Chondrocyte (in vitro differentiated cells): ENCODE data around the gene THADA. TPM values are rescaled to one million over a fixed set of nuclear protein-coding genes. Genes with fewer than 3 reads are reported as not detected.

ENCODE experiments used
- DNase-seq: peaks from one replicate; pipeline ENCODE4 v3.0.0; 2021; ENCODE audit warnings: mixed read lengths, low spot score
- H3K27ac Mint-ChIP-seq: one replicate; pipeline ENCODE4 v1.8.0; 2021; ENCODE audit warnings: mild to moderate bottlenecking, moderate library complexity, mixed read lengths; ENCODE audit not compliant: unreplicated experiment
- H3K27me3 Mint-ChIP-seq: 2 replicates; pipeline ENCODE4 v1.8.0; 2021; ENCODE audit warnings: low read depth, mixed read lengths
- H3K36me3 Mint-ChIP-seq: 2 replicates; pipeline ENCODE4 v1.8.0; 2021; ENCODE audit warnings: low read depth, mixed read lengths
- H3K4me1 Mint-ChIP-seq: 2 replicates; pipeline ENCODE4 v1.8.0; 2021; ENCODE audit warnings: low read depth, mild to moderate bottlenecking, mixed read lengths
- H3K4me3 Mint-ChIP-seq: one replicate; pipeline ENCODE4 v1.8.0; 2021; ENCODE audit warnings: mild to moderate bottlenecking, moderate library complexity, mixed read lengths; ENCODE audit not compliant: unreplicated experiment
- H3K9me3 Mint-ChIP-seq: 2 replicates; pipeline ENCODE4 v1.8.0; 2021; ENCODE audit warnings: low read depth, mixed read lengths
- total RNA-seq: library from RNA; stranded (reverse); gene quantifications from 3 replicates; pipeline ENCODE4 v1.2.1, GENCODE V29; 2021
- TF ChIP-seq, protein P1 (sequence below): fragments of 200-600 bp; sonication (generic); IDR thresholded peaks from 2 replicates; pipeline ENCODE4 v1.5.0; 2021; ENCODE audit warnings: antibody characterized with exemption, mild to moderate bottlenecking, moderate library complexity

THADA gene
- total RNA-seq, 1 donor from 2014 or later = 28.4 TPM

- Mint-ChIP-seq H3K4me1 (peaks cover 53% of the 10 kb centered on the region), H3K27ac (no peak overlapping the region)
These were observed 240.4 kb downstream of the THADA start for GRCh38 chr2:43355399-43355798.

DNA sequence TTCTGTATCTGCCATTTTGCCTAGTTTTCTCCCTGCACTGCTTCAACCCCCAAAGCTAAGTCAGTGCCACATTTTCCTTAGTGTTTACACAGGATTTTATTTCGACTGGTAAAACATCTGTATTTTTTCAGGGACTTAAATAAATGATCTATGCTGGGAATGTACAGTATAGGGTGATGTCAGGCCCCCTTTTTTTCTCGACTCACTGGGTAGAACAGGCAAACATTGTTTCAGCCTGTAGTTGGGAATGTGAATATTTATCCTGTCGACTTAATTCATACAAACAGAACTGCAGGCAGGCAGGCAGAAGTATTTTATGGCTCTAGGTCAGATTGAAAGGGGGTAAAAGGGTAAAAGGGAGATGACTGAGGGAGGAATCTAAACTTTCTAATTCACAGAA, 245.9 kb downstream of the THADA start:
- no peaks in the 10 kb centered on the region for H3K27me3 Mint-ChIP-seq
- H3K36me3 Mint-ChIP-seq = peaks cover 2% of the 10 kb centered on the region
- peak overlapping the region; percentile 92 for H3K27ac Mint-ChIP-seq
- no peak for DNase-seq
- no peaks in the 10 kb centered on the region for H3K9me3 Mint-ChIP-seq
- peaks cover 73% of the 10 kb centered on the region for H3K4me1 Mint-ChIP-seq
- TF ChIP-seq, protein P1, sequence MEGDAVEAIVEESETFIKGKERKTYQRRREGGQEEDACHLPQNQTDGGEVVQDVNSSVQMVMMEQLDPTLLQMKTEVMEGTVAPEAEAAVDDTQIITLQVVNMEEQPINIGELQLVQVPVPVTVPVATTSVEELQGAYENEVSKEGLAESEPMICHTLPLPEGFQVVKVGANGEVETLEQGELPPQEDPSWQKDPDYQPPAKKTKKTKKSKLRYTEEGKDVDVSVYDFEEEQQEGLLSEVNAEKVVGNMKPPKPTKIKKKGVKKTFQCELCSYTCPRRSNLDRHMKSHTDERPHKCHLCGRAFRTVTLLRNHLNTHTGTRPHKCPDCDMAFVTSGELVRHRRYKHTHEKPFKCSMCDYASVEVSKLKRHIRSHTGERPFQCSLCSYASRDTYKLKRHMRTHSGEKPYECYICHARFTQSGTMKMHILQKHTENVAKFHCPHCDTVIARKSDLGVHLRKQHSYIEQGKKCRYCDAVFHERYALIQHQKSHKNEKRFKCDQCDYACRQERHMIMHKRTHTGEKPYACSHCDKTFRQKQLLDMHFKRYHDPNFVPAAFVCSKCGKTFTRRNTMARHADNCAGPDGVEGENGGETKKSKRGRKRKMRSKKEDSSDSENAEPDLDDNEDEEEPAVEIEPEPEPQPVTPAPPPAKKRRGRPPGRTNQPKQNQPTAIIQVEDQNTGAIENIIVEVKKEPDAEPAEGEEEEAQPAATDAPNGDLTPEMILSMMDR = no peak
- no peak overlapping the region for H3K4me3 Mint-ChIP-seq

More at GRCh38 chr2:43355399-43355798, 240.4 kb downstream of the THADA start:
- TF ChIP-seq, protein P1 = no peak
- no peaks in the 10 kb centered on the region for H3K9me3 Mint-ChIP-seq
- H3K36me3 Mint-ChIP-seq = no peaks in the 10 kb centered on the region
- H3K27me3 Mint-ChIP-seq = no peaks in the 10 kb centered on the region
- no peak for DNase-seq
- no peak overlapping the region for H3K4me3 Mint-ChIP-seq

DNA sequence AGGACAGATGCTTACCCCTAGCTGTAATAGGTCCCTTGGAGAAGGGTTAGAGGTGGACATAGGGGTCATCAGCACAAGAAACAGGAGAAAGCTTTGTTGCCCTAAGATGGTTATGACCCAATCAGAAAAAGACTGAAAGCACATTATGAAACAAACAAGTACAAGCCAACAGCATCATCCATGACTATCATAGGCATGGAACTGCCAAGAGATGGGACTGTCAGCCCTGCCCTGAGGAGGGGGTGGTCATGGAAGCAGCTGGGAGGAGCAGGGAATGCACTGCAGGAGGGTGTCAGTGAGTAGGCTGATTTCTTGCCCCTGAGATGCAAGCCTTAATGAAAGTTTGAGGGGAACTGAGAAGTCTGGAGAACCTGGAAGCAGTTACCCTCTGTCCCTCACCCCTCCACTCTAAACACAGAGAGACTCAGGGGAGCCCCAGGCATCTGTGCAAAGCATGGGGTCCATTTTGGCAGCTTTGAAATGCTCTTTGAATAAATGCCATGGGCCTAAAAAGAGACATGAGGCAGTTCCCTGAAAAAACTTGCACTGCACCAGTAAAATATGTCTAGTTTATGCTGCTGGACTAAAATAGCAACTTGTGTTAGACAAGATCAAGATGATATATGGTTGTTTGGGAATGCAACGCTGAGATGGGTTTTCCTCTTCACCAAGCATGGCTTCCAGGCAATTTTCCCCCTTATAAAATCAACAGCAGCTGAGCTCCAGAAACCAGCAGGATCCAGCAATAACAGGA, 246.8 kb downstream of the THADA start:
- Mint-ChIP-seq H3K27me3 (no peaks in the 10 kb centered on the region), H3K27ac (peak overlapping the region; percentile 92), H3K4me1 (peaks cover 78% of the 10 kb centered on the region), H3K36me3 (peaks cover 2% of the 10 kb centered on the region), H3K9me3 (no peaks in the 10 kb centered on the region), H3K4me3 (no peak overlapping the region)
- TF ChIP-seq, protein P1 = no peak
- no peak for DNase-seq

DNA sequence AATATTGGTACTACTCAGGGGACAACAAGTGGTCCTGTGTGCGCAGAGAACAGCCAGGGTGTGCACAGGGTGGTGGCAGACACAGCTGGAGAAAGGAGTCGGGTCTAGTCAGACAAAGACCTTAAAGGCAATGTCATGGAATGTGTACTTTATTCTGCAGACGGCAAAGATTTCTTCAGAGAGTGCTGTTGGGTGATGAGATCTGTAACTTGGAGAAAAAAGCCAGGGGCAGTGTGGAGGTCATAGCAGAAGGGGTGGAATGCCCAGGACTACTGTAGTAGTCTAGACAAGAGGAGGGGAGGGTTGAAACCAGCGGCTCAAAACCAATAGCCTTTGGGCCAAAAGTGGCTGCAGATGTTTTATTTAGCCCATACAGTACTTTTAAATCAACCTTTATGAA, 248.1 kb downstream of the THADA start:
- no peak overlapping the region for H3K4me3 Mint-ChIP-seq
- no peaks in the 10 kb centered on the region for H3K9me3 Mint-ChIP-seq

More for the DNA sequence above, 248.1 kb downstream of the THADA start:
- no peak for DNase-seq
- peak overlapping the region; percentile 92 for H3K27ac Mint-ChIP-seq
- H3K4me1 Mint-ChIP-seq = peaks cover 91% of the 10 kb centered on the region
- H3K27me3 Mint-ChIP-seq = no peaks in the 10 kb centered on the region
- TF ChIP-seq, protein P1 = no peak
- H3K36me3 Mint-ChIP-seq = peaks cover 2% of the 10 kb centered on the region
